A549 (cell line): ENCODE results near the gene ABHD8. TPM values are rescaled to one million over a fixed set of nuclear protein-coding genes. Genes with fewer than 3 reads are reported as not detected.

Experiments
- ATAC-seq, 2 experiments: fragments of 200-7000 bp in 1 of 2; fragments of >200 bp in 1 of 2; cut with Nextera tagmentation in 1 of 2; cut with Tn5 transposase in 1 of 2; 3 replicates each; pipeline versions ENCODE4 v1.8.0 to v1.9.1; 2018 to 2020; ENCODE audit warnings: mild to moderate bottlenecking in 1 of 2, moderate library complexity in 1 of 2
- CTCF ChIA-PET: fragments of 300-600 bp; sonication (Branson Sonifier 250); formaldehyde crosslinking; extraction: SDS; loops from one replicate; lab custom pipeline; 2021; ENCODE audit warnings: antibody characterized with exemption, inconsistent platforms; lab: Yijun Ruan, JAX
- POLR2A ChIA-PET: fragments of 350-600 bp; formaldehyde crosslinking; extraction: SDS; loops from one replicate; lab custom pipeline; 2021; ENCODE audit warnings: antibody characterized with exemption, inconsistent platforms; lab: Yijun Ruan, JAX
- DNase-seq, 2 experiments: peaks; one replicate each; pipeline versions ENCODE4 v3.0.0 to v3.0.0-alpha.2; 2011 to 2016; ENCODE audit warnings: low read depth in 1 of 2, low spot score in 1 of 2
- FAIRE-seq: peaks from 2 replicates; lab custom pipeline; 2011; peaks lifted over from hg19 to GRCh38; lab: Jason Lieb, UNC
- H3K27ac ChIP-seq, 2 experiments: fragments of >200 bp; sonication (Bioruptor Twin); formaldehyde crosslinking; 3 replicates each; pipeline ENCODE4 v1.5.1; 2016 to 2017
- H3K4me1 ChIP-seq: fragments of >200 bp; sonication (Bioruptor Twin); formaldehyde crosslinking; 3 replicates; pipeline ENCODE4 v1.6.1; 2016
- H3K4me2 ChIP-seq: fragments of >200 bp; sonication (Bioruptor Twin); formaldehyde crosslinking; 3 replicates; pipeline ENCODE4 v1.6.1; 2016
- H3K4me3 ChIP-seq: fragments of >200 bp; sonication (Bioruptor Twin); formaldehyde crosslinking; 3 replicates; pipeline ENCODE4 v1.5.1; 2016
- H3K9me3 ChIP-seq: fragments of >200 bp; sonication (Bioruptor Twin); formaldehyde crosslinking; 3 replicates; pipeline ENCODE4 v1.6.1; 2016
- BHLHE40 ChIP-seq: IDR thresholded peaks from 2 replicates; pipeline ENCODE4 v1.6.1; 2012; ENCODE audit warnings: low read depth, low read length, inconsistent platforms
- CHD2 ChIP-seq: fragments of 150-350 bp; IDR thresholded peaks from 2 replicates; pipeline ENCODE4 v1.6.1; 2014; ENCODE audit warnings: low read length; ENCODE audit not compliant: partially characterized antibody
- CTCF ChIP-seq: fragments of >200 bp; sonication (Bioruptor Twin); formaldehyde crosslinking; IDR thresholded peaks from 3 replicates; pipeline ENCODE4 v1.5.1; 2016
- EHMT2 ChIP-seq: fragments of 200-600 bp; sonication (generic); IDR thresholded peaks from 2 replicates; pipeline ENCODE4 v1.6.1; 2016; ENCODE audit warnings: antibody characterized with exemption, low read depth, mild to moderate bottlenecking, moderate library complexity
- ELK1 ChIP-seq: fragments of 150-350 bp; IDR thresholded peaks from 2 replicates; pipeline ENCODE4 v1.6.1; 2014; ENCODE audit warnings: low read depth, mild to moderate bottlenecking, low read length
- HES2 ChIP-seq: fragments of >200 bp; sonication (Bioruptor Twin); formaldehyde crosslinking; IDR thresholded peaks from 2 replicates; pipeline ENCODE4 v1.6.1; 2016
- HEYL ChIP-seq: fragments of 250-450 bp; sonication (Bioruptor Pico); IDR thresholded peaks from 2 replicates; pipeline ENCODE4 v1.8.0; 2021; ENCODE audit warnings: mild to moderate bottlenecking, moderate library complexity
- HMGXB4 ChIP-seq: fragments of 250-450 bp; sonication (Bioruptor Pico); IDR thresholded peaks from 2 replicates; pipeline ENCODE4 v1.5.0; 2021; ENCODE audit warnings: mild to moderate bottlenecking, moderate library complexity, borderline replicate concordance
- HOXA7 ChIP-seq: fragments of 250-450 bp; sonication (Bioruptor Pico); IDR thresholded peaks from 2 replicates; pipeline ENCODE4 v1.5.0; 2020; ENCODE audit warnings: mild to moderate bottlenecking, moderate library complexity
- HOXB5 ChIP-seq: fragments of 250-450 bp; sonication (Bioruptor Pico); IDR thresholded peaks from 2 replicates; pipeline ENCODE4 v1.5.0; 2020; ENCODE audit warnings: mild to moderate bottlenecking, moderate library complexity
- KDM1A ChIP-seq: fragments of 200-600 bp; sonication (generic); IDR thresholded peaks from 2 replicates; pipeline ENCODE4 v1.6.1; 2016; ENCODE audit warnings: low read depth, mild to moderate bottlenecking
- KDM5A ChIP-seq: fragments of 200-600 bp; sonication (generic); IDR thresholded peaks from 2 replicates; pipeline ENCODE4 v1.6.1; 2016; ENCODE audit warnings: antibody characterized with exemption, mild to moderate bottlenecking
- MAFK ChIP-seq: fragments of 450-650 bp; IDR thresholded peaks from 2 replicates; pipeline ENCODE4 v1.6.1; 2014; ENCODE audit not compliant: partially characterized antibody
- MAZ ChIP-seq: fragments of 150-350 bp; IDR thresholded peaks from 2 replicates; pipeline ENCODE4 v1.6.1; 2014; ENCODE audit warnings: antibody characterized with exemption, low read depth, low read length, borderline replicate concordance
- NR3C1 ChIP-seq: fragments of >200 bp; sonication (Bioruptor Twin); formaldehyde crosslinking; IDR thresholded peaks from 3 replicates; pipeline ENCODE4 v1.6.1; 2017
- PHF8 ChIP-seq: fragments of 200-600 bp; sonication (generic); IDR thresholded peaks from 2 replicates; pipeline ENCODE4 v1.6.1; 2016; ENCODE audit warnings: low read depth, mild to moderate bottlenecking, antibody characterized with exemption, moderate library complexity, borderline replicate concordance
- POLR2AphosphoS2 ChIP-seq: conservative IDR thresholded peaks from 2 replicates; pipeline ENCODE4 v1.6.1; 2012; ENCODE audit warnings: low read length, improper control_type of control experiment, inconsistent platforms
- RNF2 ChIP-seq: fragments of 200-600 bp; sonication (generic); IDR thresholded peaks from 2 replicates; pipeline ENCODE4 v1.6.1; 2016; ENCODE audit warnings: low read depth, mild to moderate bottlenecking, antibody characterized with exemption, moderate library complexity, borderline replicate concordance
- SMC3 ChIP-seq: fragments of >200 bp; sonication (Bioruptor Twin); formaldehyde crosslinking; IDR thresholded peaks from 3 replicates; pipeline ENCODE4 v1.6.1; 2018; ENCODE audit warnings: inconsistent platforms
- SREBF2 ChIP-seq: fragments of 450-650 bp; IDR thresholded peaks from 2 replicates; pipeline ENCODE4 v1.6.1; 2014; ENCODE audit warnings: mild to moderate bottlenecking, moderate library complexity
- USF2 ChIP-seq: fragments of 450-650 bp; IDR thresholded peaks from 2 replicates; pipeline ENCODE4 v1.6.1; 2014; ENCODE audit warnings: antibody characterized with exemption
- ZFP36 ChIP-seq: fragments of 450-650 bp; IDR thresholded peaks from 2 replicates; pipeline ENCODE4 v1.6.1; 2014; ENCODE audit warnings: borderline replicate concordance; ENCODE audit not compliant: partially characterized antibody
- ZNF302 ChIP-seq: fragments of 250-450 bp; sonication (Bioruptor Pico); IDR thresholded peaks from 2 replicates; pipeline ENCODE4 v1.9.0; 2021; ENCODE audit warnings: inconsistent platforms, mild to moderate bottlenecking, moderate library complexity
- WGBS: methylation state at CpG from one replicate; pipeline ENCODE4 v1.1.6; 2017; ENCODE audit errors: missing lambda C conversion rate; 5-methylcytosine and 5-hydroxymethylcytosine counted together
- polyA plus RNA-seq, 4 experiments: library from polyadenylated mRNA; depleted of rRNA in 3 of 4; stranded (reverse); fragments of >200 nt; fragmentation: RNase III in 1 of 4; extraction: RNeasy Plus Mini Kit Qiagen cat#74134 plus additional on column Dnase treatment in 1 of 4; gene quantifications; 2 replicates in 3 of 4; 3 replicates in 1 of 4; pipeline ENCODE4 v1.2.3, GENCODE V29; 2011 to 2017

ABHD8 gene
- polyA plus RNA-seq, 2 of the 4 experiments (the other 2 are of a cell fraction), result 2.3 to 4.2 TPM

GRCh38 chr19:17327654-17328516 is 24.7 kb upstream of the ABHD8 start:
- peak; percentile 27 to 47; a peak in 5 of 6 replicates for ATAC-seq
- CTCF ChIA-PET, result interaction anchor here (1.1 kb wide), 1 partner anchor 8 kb away, joined by 3 read pairs; no protein-coding TSS in a partner anchor
- no peak overlapping the region for H3K27ac ChIP-seq
- no peak for TF ChIP-seq NR3C1
- TF ChIP-seq HES2, result no peak
- TF ChIP-seq ZNF302 (CRISPR knock-in tag), result no peak
- TF ChIP-seq BHLHE40, result no peak
- TF ChIP-seq HOXA7 (CRISPR knock-in tag), result no peak
- TF ChIP-seq EHMT2, result no peak
- TF ChIP-seq CHD2, result no peak
- no peak for TF ChIP-seq HMGXB4 (CRISPR knock-in tag)
- no peak for TF ChIP-seq ZFP36
- TF ChIP-seq POLR2AphosphoS2, result no peak
- TF ChIP-seq MAZ, result no peak
- TF ChIP-seq USF2, result no peak
- TF ChIP-seq ELK1, result no peak
- TF ChIP-seq SMC3, result no peak
- no peak for TF ChIP-seq MAFK
- TF ChIP-seq, all 56 proteins: peak for 0
- POLR2A ChIA-PET, result no interaction called here
- 93% methylated on average over 32 of the region's 64 CpGs for WGBS
- Histone ChIP-seq H3K4me1 (no peaks in the 10 kb centered on the region), H3K4me3 (no peak overlapping the region), H3K4me2 (no peak overlapping the region), H3K9me3 (no peaks in the 10 kb centered on the region)
- FAIRE-seq (no peak), DNase-seq (no peak)

- ATAC-seq, result no peak
- Histone ChIP-seq H3K4me3 (no peak overlapping the region), H3K4me2 (no peak overlapping the region), H3K9me3 (no peaks in the 10 kb centered on the region), H3K27ac (no peak overlapping the region), H3K4me1 (no peaks in the 10 kb centered on the region)
- CTCF ChIA-PET, result interaction anchor here (1.0 to 1.1 kb wide), 3 partner anchors 9 to 16 kb away, joined by 3 to 6 read pairs (median 4); no protein-coding TSS in a partner anchor
- 98% methylated on average over 17 of the region's 27 CpGs for WGBS
- no peak for FAIRE-seq
- POLR2A ChIA-PET, result no interaction called here
- DNase-seq, result no peak
- TF ChIP-seq KDM1A, result no peak
- TF ChIP-seq CHD2, result no peak
- no peak for TF ChIP-seq POLR2AphosphoS2
- no peak for TF ChIP-seq ELK1
- no peak for TF ChIP-seq HEYL (CRISPR knock-in tag)
- TF ChIP-seq EHMT2, result no peak
- TF ChIP-seq RNF2, result no peak
- no peak for TF ChIP-seq KDM5A
- TF ChIP-seq SREBF2, result no peak
- no peak for TF ChIP-seq USF2
- TF ChIP-seq PHF8, result no peak
- TF ChIP-seq HOXB5 (CRISPR knock-in tag), result no peak
- no peak for TF ChIP-seq CTCF
- no peak for TF ChIP-seq HMGXB4 (CRISPR knock-in tag)
Observed at GRCh38 chr19:17327068-17327653, 23.9 kb upstream of the ABHD8 start.
